Naive thymus-derived CD4-positive, alpha-beta T cell (primary cell): ENCODE data around the gene DDX25. TPM values are rescaled to one million over a fixed set of nuclear protein-coding genes. Genes with fewer than 3 reads are reported as not detected.

Experiments
- ATAC-seq: fragments of 150-1000 bp; cut with Tn5 transposase; 2 replicates; pipeline ENCODE4 v1.10.0; 2021; ENCODE audit warnings: mild to moderate bottlenecking, moderate library complexity
- CTCF ChIA-PET: fragments of 350-600 bp; sonication (Branson Sonifier 250); formaldehyde crosslinking; loops from one replicate; lab custom pipeline; 2021; ENCODE audit warnings: antibody characterized with exemption; lab: Charles Lee
- POLR2A ChIA-PET: fragments of 350-600 bp; sonication (Branson Sonifier 250); formaldehyde crosslinking; loops from one replicate; lab custom pipeline; 2021; ENCODE audit warnings: antibody characterized with exemption, inconsistent platforms; lab: Charles Lee
- DNase-seq, 9 donors: peaks; one replicate each; pipeline versions ENCODE4 v3.0.0 to v3.0.0-alpha.2; 2020 to 2022; ENCODE audit warnings: mixed read lengths in 1 of 9
- H3K27ac ChIP-seq: one replicate; pipeline ENCODE4 v1.7.0; 2013; ENCODE audit warnings: mild to moderate bottlenecking, low read depth, low read length, moderate library complexity
- H3K27me3 ChIP-seq, 2 donors: one replicate each; pipeline ENCODE4 v1.7.0; 2013; ENCODE audit warnings: low read length in 2 of 2, mild to moderate bottlenecking in 2 of 2, moderate library complexity in 2 of 2; ENCODE audit not compliant: control insufficient read depth in 2 of 2, insufficient read depth in 2 of 2
- H3K36me3 ChIP-seq, 3 experiments: 1 replicate in 2 of 3; 2 replicates in 1 of 3; pipeline ENCODE4 v1.7.0; 2013; ENCODE audit warnings: low read length in 3 of 3, mild to moderate bottlenecking in 3 of 3, moderate library complexity in 1 of 3; ENCODE audit not compliant: insufficient read depth in 3 of 3, control insufficient read depth in 2 of 3
- H3K4me1 ChIP-seq, 2 donors: one replicate each; pipeline ENCODE4 v1.7.0; 2013; ENCODE audit warnings: low read length in 2 of 2, mild to moderate bottlenecking in 2 of 2, moderate library complexity in 1 of 2; ENCODE audit not compliant: control insufficient read depth in 2 of 2, insufficient read depth in 2 of 2
- H3K4me3 ChIP-seq: 2 replicates; pipeline ENCODE4 v1.7.0; 2013; ENCODE audit warnings: mild to moderate bottlenecking, low read length
- H3K9me3 ChIP-seq, 3 experiments: 1 replicate in 2 of 3; 2 replicates in 1 of 3; pipeline ENCODE4 v1.7.0; 2013; ENCODE audit warnings: low read length in 3 of 3; ENCODE audit not compliant: control insufficient read depth in 2 of 3
- H3K27ac Mint-ChIP-seq, 9 donors: one replicate each; pipeline ENCODE4 v1.8.0; 2020 to 2022; ENCODE audit warnings: mixed read lengths in 9 of 9, mild to moderate bottlenecking in 8 of 9, moderate library complexity in 5 of 9, inconsistent platforms in 2 of 9
- H3K27me3 Mint-ChIP-seq, 5 donors: one replicate each; pipeline ENCODE4 v1.8.0; 2021 to 2022; ENCODE audit warnings: mixed read lengths in 5 of 5, mild to moderate bottlenecking in 1 of 5
- H3K36me3 Mint-ChIP-seq, 5 donors: one replicate each; pipeline ENCODE4 v1.8.0; 2020 to 2022; ENCODE audit warnings: mixed read lengths in 5 of 5, mild to moderate bottlenecking in 3 of 5, inconsistent platforms in 1 of 5
- H3K4me1 Mint-ChIP-seq, 7 donors: one replicate each; pipeline ENCODE4 v1.8.0; 2020 to 2022; ENCODE audit warnings: mixed read lengths in 7 of 7, mild to moderate bottlenecking in 3 of 7, inconsistent platforms in 1 of 7
- H3K4me3 Mint-ChIP-seq, 10 donors: one replicate each; pipeline ENCODE4 v1.8.0; 2020 to 2022; ENCODE audit warnings: mild to moderate bottlenecking in 10 of 10, mixed read lengths in 10 of 10, moderate library complexity in 6 of 10, inconsistent platforms in 2 of 10
- H3K9me3 Mint-ChIP-seq, 11 donors: one replicate each; pipeline ENCODE4 v1.8.0; 2020 to 2022; ENCODE audit warnings: mixed read lengths in 11 of 11, mild to moderate bottlenecking in 4 of 11, inconsistent platforms in 1 of 11, moderate library complexity in 1 of 11
- intact Hi-C, 2 donors: fragments of 100-400 bp; cut with micrococcal nuclease; formaldehyde crosslinking; loops; one replicate each; pipeline ENCODE4 v1.15.1; 2023
- polyA plus RNA-seq, 2 donors: library from polyadenylated mRNA; unstranded; fragments of 300-500 nt; fragmentation: Illumina TruSeq; gene quantifications; one replicate each; pipeline ENCODE4 v1.2.3, GENCODE V29; 2021
- total RNA-seq, 6 experiments: library from RNA in 5 of 6; stranded (reverse) in 5 of 6; gene quantifications; 1 replicate in 5 of 6; 2 replicates in 1 of 6; pipeline ENCODE4 v1.2.3 and lab custom pipeline; 2021 to 2026

DDX25 gene
- total and polyA plus RNA-seq, 7 experiments from 2014 or later: 0.02 to 0.05 TPM; not detected in 5

GRCh38 chr11:125950696-125951651 lies 46.7 kb downstream of the DDX25 start:
- Histone ChIP-seq H3K4me1 (no peaks in the 10 kb centered on the region), H3K27ac (no peak overlapping the region), H3K9me3 (no peaks in the 10 kb centered on the region), H3K4me3 (no peak overlapping the region), H3K36me3 (no peaks in the 10 kb centered on the region), H3K27me3 (no peaks in the 10 kb centered on the region)
- Mint-ChIP-seq H3K27ac (no peak overlapping the region), H3K9me3 (no peaks in the 10 kb centered on the region), H3K4me1 (no peaks in the 10 kb centered on the region), H3K36me3 (peaks cover 0 to 4% (median 0%) of the 10 kb centered on the region in 5 donors), H3K4me3 (no peak overlapping the region), H3K27me3 (peaks cover 0 to 6% (median 4%) of the 10 kb centered on the region in 5 donors)
- intact Hi-C loops: no loop called here
- POLR2A ChIA-PET: no interaction called here
- CTCF ChIA-PET: no interaction called here
- ATAC-seq (no peak), DNase-seq (no peak)

- peaks cover 0 to 6% (median 4%) of the 10 kb centered on the region in 5 donors for H3K27me3 Mint-ChIP-seq
- CTCF ChIA-PET: no interaction called here
Measured at GRCh38 chr11:125951731-125952130, 47.4 kb downstream of the DDX25 start.

GRCh38 chr11:125952559-125952958 lies 48.3 kb downstream of the DDX25 start:
- POLR2A ChIA-PET: no interaction called here
- no peak overlapping the region for H3K4me3 ChIP-seq

More at GRCh38 chr11:125951731-125952130, 47.4 kb downstream of the DDX25 start:
- H3K36me3 ChIP-seq: no peaks in the 10 kb centered on the region
- intact Hi-C loops: no loop called here
- H3K27ac ChIP-seq: no peak overlapping the region
- H3K27ac Mint-ChIP-seq: no peak overlapping the region
- no peak overlapping the region for H3K4me3 Mint-ChIP-seq
- POLR2A ChIA-PET: no interaction called here
- no peak for DNase-seq
- no peaks in the 10 kb centered on the region for H3K9me3 Mint-ChIP-seq
- H3K9me3 ChIP-seq: no peaks in the 10 kb centered on the region
- H3K4me1 Mint-ChIP-seq: no peaks in the 10 kb centered on the region
- H3K27me3 ChIP-seq: no peaks in the 10 kb centered on the region
- H3K4me1 ChIP-seq: no peaks in the 10 kb centered on the region
- H3K36me3 Mint-ChIP-seq: peaks cover 0 to 4% (median 3%) of the 10 kb centered on the region in 5 donors
- ATAC-seq: no peak
- H3K4me3 ChIP-seq: no peak overlapping the region

GRCh38 chr11:125952973-125953372 lies 48.7 kb downstream of the DDX25 start:
- POLR2A ChIA-PET: no interaction called here
- no peaks in the 10 kb centered on the region for H3K9me3 ChIP-seq
- Mint-ChIP-seq H3K4me1 (peaks cover 3 to 7% (median 5%) of the 10 kb centered on the region in 7 donors), H3K27me3 (peaks cover 0 to 6% (median 4%) of the 10 kb centered on the region in 5 donors), H3K27ac (no peak overlapping the region), H3K9me3 (no peaks in the 10 kb centered on the region), H3K4me3 (no peak overlapping the region), H3K36me3 (peaks cover 0 to 5% (median 3%) of the 10 kb centered on the region in 5 donors)
- no peak overlapping the region for H3K4me3 ChIP-seq
- H3K4me1 ChIP-seq: no peaks in the 10 kb centered on the region
- DNase-seq (no peak), ATAC-seq (no peak)
- intact Hi-C loops: no loop called here
- no peaks in the 10 kb centered on the region for H3K36me3 ChIP-seq
- no peak overlapping the region for H3K27ac ChIP-seq
- H3K27me3 ChIP-seq: no peaks in the 10 kb centered on the region
- CTCF ChIA-PET: no interaction called here

More at GRCh38 chr11:125952559-125952958, 48.3 kb downstream of the DDX25 start:
- Mint-ChIP-seq H3K4me3 (no peak overlapping the region), H3K36me3 (peaks cover 0 to 5% (median 3%) of the 10 kb centered on the region in 5 donors), H3K4me1 (peaks cover under 1 to 3% (median 1%) of the 10 kb centered on the region in 7 donors), H3K27ac (no peak overlapping the region), H3K9me3 (no peaks in the 10 kb centered on the region), H3K27me3 (peaks cover 0 to 6% (median 4%) of the 10 kb centered on the region in 5 donors)
- intact Hi-C loops: no loop called here
- no peak for ATAC-seq
- Histone ChIP-seq H3K27me3 (no peaks in the 10 kb centered on the region), H3K36me3 (no peaks in the 10 kb centered on the region), H3K4me1 (no peaks in the 10 kb centered on the region), H3K27ac (no peak overlapping the region), H3K9me3 (no peaks in the 10 kb centered on the region)
- CTCF ChIA-PET: no interaction called here
- no peak for DNase-seq

GRCh38 chr11:125953401-125953935 lies 49.2 kb downstream of the DDX25 start:
- DNase-seq (no peak), ATAC-seq (no peak)
- Histone ChIP-seq H3K27ac (no peak overlapping the region), H3K9me3 (no peaks in the 10 kb centered on the region), H3K36me3 (no peaks in the 10 kb centered on the region), H3K4me1 (no peaks in the 10 kb centered on the region), H3K4me3 (no peak overlapping the region), H3K27me3 (no peaks in the 10 kb centered on the region)
- intact Hi-C loops: no loop called here
- Mint-ChIP-seq H3K36me3 (peaks cover 0 to 5% (median 3%) of the 10 kb centered on the region in 5 donors), H3K27ac (no peak overlapping the region), H3K9me3 (no peaks in the 10 kb centered on the region), H3K27me3 (peaks cover 0 to 6% (median 4%) of the 10 kb centered on the region in 5 donors), H3K4me1 (peaks cover 3 to 7% (median 5%) of the 10 kb centered on the region in 7 donors), H3K4me3 (no peak overlapping the region)
- ChIA-PET POLR2A (no interaction called here), CTCF (no interaction called here)

- CTCF ChIA-PET: no interaction called here
- Histone ChIP-seq H3K27ac (no peak overlapping the region), H3K4me1 (no peaks in the 10 kb centered on the region), H3K27me3 (no peaks in the 10 kb centered on the region), H3K4me3 (no peak overlapping the region), H3K36me3 (no peaks in the 10 kb centered on the region), H3K9me3 (no peaks in the 10 kb centered on the region)
- POLR2A ChIA-PET: no interaction called here
- intact Hi-C loops: no loop called here
- no peaks in the 10 kb centered on the region for H3K9me3 Mint-ChIP-seq
- H3K4me1 Mint-ChIP-seq: peaks cover 3 to 7% (median 5%) of the 10 kb centered on the region in 7 donors
- H3K27me3 Mint-ChIP-seq: peaks cover 0 to 6% (median 1%) of the 10 kb centered on the region in 5 donors
- H3K4me3 Mint-ChIP-seq: no peak overlapping the region
- DNase-seq (no peak), ATAC-seq (no peak)
- H3K27ac Mint-ChIP-seq: no peak overlapping the region
- peaks cover 0 to 5% (median 3%) of the 10 kb centered on the region in 5 donors for H3K36me3 Mint-ChIP-seq
Measured at GRCh38 chr11:125954123-125954944, 50.0 kb downstream of the DDX25 start.
